Islet of Langerhans (tissue), 1 donor: ENCODE results near the gene CACNA1E.

Experiments used
- FAIRE-seq: peaks from one replicate; lab custom pipeline; 2011; peaks lifted over from hg19 to GRCh38; lab: Jason Lieb, UNC

CACNA1E gene

GRCh38 chr1:181587870-181588438, 104.6 kb downstream of the CACNA1E start:
- no peak for FAIRE-seq

GRCh38 chr1:181588631-181589030, 105.3 kb downstream of the CACNA1E start:
- no peak for FAIRE-seq

GRCh38 chr1:181592255-181592859, 109.0 kb downstream of the CACNA1E start:
- no peak for FAIRE-seq

GRCh38 chr1:181593042-181593441, 109.7 kb downstream of the CACNA1E start:
- no peak for FAIRE-seq

GRCh38 chr1:181594553-181594952, 111.2 kb downstream of the CACNA1E start:
- no peak for FAIRE-seq

GRCh38 chr1:181595234-181595633, 111.9 kb downstream of the CACNA1E start:
- FAIRE-seq = no peak

- no peak for FAIRE-seq
Measured at GRCh38 chr1:181601186-181601950, 118.1 kb downstream of the CACNA1E start.

DNA sequence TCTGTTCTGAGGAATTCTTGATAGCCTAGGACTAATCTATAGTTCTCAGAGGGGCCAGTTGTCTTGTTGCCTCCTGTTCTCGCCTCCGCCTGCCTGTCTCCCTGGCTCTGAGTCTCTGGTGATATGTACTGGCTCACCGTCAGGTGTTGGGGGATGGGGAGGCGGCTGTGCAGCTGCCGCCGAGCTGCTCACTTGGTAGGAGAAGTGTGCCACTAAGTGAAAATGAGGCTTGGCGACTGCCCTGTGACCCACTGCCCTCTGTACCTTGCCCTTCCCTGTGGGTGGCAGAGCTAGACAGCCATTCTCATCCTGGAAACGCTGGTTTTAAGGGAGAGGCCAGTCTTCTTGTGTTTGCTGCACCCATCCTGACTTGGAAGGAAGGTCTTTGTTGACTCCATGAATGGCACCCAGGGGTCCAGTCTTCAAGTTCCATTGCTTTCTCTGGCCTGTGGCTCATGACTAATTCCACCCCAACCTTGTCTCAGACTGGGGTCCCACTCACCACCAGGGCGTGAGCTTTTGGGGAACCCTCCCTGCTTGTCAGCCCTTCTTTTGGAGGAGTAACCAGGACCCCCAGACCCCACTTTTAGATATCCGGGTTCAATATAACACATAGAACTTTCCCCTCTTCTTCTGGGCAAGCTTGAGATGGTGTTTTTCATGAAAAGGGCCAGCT, 120.6 kb downstream of the CACNA1E start:
- FAIRE-seq = no peak

DNA sequence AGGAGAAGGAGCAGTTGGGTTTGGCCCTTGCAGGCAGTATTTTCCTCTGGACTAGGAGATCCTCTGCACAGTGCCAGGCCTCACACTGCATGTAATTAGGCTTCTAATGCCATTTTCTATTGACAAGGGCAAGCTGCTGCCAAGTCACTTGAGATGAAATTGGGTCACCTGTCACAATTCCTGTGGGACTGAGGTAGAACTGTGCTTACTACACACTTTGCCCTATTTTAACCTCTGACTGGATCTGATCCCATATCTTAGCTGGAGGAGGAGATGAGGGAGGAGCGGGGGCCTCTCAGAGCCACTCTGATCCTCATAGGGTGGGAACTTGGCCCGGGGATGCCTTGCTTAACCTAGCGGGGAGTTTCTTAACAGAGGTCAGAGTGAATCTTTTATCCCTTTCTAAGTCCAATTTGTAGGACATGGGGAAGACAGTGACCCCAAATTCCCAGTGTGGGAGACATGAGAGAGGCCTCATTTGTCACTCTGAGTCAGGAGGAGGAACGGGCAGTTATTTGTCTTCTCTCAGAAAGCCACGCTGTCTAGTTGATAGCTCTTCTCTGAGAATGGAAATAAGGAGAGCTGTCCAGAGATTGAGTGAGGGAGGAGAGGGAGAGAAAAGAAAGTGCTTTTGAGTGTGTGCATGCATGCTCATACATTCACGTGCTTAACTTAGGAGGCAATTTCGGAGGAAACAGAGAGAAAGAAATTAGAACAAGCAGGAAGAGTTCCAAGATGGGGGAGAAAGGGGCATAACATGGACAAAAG, 121.3 kb downstream of the CACNA1E start:
- FAIRE-seq = no peak

GRCh38 chr1:181607524-181607923, 124.2 kb downstream of the CACNA1E start:
- no peak for FAIRE-seq

GRCh38 chr1:181608386-181608785, 125.1 kb downstream of the CACNA1E start:
- FAIRE-seq = no peak

- FAIRE-seq = no peak
Measured at GRCh38 chr1:181608948-181609347, 125.6 kb downstream of the CACNA1E start.

- FAIRE-seq = no peak
Measured at GRCh38 chr1:181612100-181612499, 128.8 kb downstream of the CACNA1E start.

- FAIRE-seq = no peak
Measured at GRCh38 chr1:181618559-181618958, 135.2 kb downstream of the CACNA1E start.

DNA sequence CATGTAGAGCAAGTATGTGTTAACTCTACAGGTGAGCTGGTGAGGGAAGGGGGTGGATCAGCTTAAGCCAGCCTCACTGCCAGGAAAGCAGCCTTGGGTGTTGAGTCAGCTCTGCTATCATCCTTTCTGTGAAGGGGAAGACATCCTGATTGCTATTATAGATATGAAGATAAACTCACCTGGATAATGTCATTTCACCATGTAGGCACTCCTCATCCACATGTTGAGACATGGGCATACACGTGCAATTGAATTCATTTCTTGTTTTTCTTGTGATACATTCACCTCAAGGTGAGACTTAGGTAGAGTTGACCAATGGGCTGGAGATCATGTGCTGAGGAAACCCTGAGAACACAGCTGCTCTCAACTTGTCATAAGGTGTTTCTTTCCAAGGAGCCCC, 136.9 kb downstream of the CACNA1E start:
- FAIRE-seq = no peak

DNA sequence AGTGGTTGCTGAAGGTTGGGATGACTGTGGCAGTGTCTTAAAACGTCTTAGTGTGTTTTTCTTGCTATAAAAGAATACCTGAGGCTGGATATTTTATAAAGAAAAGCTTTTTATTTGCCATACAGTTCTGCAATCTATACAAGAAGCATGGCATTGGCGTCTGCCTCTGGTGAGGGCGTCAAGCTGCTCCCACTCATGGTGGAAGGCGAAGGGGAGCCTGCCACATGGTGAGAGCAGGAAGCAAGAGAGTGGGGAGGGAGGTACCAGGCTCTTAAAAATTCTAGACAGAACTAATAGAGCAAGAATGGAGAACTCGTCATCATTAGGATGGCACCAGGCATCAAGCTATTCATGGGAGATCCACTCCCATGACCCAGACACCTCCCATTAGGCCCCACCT, 140.5 kb downstream of the CACNA1E start:
- FAIRE-seq = no peak

DNA sequence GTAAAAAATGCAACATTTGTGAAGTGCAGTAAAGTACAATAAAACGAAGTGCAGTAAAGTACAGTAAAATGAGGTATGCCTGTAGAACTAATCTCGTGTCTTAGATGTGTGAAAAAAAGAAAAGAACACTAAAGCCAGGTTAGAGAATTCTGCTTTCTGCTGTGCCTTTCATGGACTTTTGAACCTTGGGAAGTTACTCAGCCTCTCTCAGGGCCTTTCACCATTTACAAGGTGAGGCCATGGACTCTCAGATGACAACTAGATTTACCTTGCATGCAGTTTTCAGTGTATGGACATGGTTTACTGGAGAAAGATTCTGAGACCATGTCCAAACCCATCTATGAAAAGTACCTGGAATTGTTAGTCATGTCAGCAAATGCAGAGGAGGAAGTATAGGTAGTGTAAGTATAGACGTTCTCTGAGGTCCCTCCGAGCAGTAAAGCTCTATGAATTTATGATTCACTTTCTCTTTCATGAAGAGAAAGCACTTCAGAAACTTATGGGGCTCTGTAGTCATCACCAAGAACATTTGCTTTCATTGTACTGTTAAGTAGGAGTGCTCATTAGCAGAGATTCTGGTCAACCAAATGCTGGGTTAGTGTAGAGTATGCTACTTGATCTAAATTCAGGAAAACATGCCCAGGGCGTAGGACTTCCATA, 143.1 kb downstream of the CACNA1E start:
- no peak for FAIRE-seq

GRCh38 chr1:181630398-181630797, 147.1 kb downstream of the CACNA1E start:
- no peak for FAIRE-seq

GRCh38 chr1:181630838-181631237, 147.5 kb downstream of the CACNA1E start:
- FAIRE-seq = no peak

GRCh38 chr1:181632492-181632891, 149.2 kb downstream of the CACNA1E start:
- no peak for FAIRE-seq

GRCh38 chr1:181632960-181633359, 149.6 kb downstream of the CACNA1E start:
- no peak for FAIRE-seq

DNA sequence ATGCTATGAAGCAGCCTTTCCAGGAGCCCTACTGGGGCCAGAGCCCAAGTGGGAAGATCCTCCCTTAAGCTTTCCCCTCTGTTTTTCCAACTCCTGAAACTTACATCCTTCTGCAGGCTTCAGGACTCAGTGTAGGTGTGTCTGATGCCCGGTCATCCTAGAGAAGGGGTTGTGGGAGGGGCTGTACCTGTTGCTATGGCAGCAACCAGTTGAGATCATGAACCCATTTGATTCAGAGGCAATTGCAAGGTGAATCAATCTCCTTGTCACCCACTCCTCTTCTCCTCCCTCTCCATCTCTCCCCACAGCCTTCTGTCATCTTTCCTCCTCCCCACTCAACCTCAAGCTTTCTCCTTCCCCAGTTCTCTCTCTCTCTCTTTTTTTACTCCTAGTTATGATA, 151.8 kb downstream of the CACNA1E start:
- FAIRE-seq = no peak
